Effector CD4-positive, alpha-beta T cell (primary cell): Measurements from ENCODE around the gene CTNNA2.
"Not testable (repeated sequence)": the region's sequence is repeated elsewhere in the genome, so short reads cannot be mapped to it uniquely, and the experiment has no call there.

ENCODE experiments used
- DNase-seq: peaks from one replicate; pipeline ENCODE4 v3.0.0-alpha.2; 2020

Gene CTNNA2

DNA sequence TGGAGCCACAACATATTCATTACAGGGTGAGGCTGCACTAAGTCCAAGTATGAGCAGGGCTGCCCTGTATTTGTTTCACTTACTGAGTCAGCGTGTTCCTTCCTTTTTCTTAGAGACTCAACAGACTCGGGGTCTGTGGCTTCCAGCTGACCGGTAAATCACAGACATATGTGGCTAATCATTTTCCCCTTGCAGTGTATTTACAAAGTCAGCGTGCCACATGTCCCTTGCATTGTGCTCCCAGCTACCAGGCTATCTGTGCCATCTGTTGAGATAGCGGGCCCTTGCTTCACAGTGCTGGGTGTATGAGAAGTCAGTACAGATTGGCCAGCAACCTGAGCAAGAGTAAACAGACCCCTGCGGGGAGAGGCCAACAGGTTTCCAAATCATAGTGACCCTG lies 537.4 kb downstream of the CTNNA2 start:
- DNase-seq = no peak

DNA sequence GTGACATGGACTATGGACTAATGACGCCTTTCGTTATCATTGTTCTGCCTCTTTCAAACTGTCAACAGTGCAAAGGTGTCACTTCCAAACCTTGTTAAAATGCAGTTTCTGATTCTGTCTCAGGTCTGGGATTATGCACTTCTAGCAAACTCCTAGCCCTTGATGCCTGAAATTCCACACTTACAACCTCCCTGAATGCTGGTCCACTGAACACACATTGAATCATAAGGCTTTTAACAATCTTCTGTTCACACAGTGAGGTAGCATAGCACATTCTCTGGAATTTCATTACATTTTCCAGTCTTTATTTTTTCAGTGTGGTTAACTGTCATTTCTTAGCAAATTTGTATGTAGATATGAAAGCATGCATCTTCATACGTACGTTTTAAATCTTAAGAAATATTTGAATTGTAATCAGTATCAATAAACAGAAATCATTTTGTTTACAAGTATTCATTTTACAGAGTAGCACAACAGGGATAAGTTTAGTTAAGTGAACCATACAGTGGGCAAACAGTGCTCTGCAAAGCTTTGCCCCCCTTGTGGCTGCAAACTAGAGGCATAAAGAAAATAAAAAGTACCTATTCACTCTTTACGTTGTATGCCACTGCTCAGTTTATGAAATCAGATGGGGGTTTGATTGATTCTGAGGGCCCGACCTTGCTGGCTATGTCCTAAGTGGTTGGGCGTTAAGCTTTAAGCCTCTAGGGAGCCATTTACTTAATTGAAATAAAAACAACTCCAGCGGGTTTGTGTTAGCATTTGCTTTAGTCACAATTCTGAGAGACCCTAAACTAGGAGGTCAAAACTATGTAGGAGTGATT lies 540.9 kb downstream of the CTNNA2 start:
- DNase-seq = no peak

- no peak for DNase-seq
Measured at GRCh38 chr2:80054346-80054675, 541.5 kb downstream of the CTNNA2 start.

DNA sequence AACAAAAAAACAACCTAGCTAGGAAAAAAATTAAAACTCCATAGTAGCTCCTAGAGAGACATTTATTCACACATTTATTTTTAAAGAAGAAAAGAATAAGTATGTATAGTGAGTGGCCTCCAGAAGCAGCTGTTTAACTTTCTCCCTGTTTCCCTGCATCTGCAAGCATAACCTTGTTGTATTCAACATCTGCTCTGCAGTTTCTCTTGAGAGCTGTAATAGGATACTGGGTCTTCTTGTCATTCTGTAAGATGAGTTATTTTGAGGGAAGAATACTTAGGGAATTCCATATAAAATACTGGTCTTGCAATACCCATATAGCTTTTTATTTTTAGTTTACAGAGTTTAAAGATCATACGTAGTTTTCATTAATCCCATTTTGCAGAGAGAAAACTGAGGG lies 545.1 kb downstream of the CTNNA2 start:
- no peak for DNase-seq

- DNase-seq = no peak
Measured at GRCh38 chr2:80058562-80058961, 545.7 kb downstream of the CTNNA2 start.

DNA sequence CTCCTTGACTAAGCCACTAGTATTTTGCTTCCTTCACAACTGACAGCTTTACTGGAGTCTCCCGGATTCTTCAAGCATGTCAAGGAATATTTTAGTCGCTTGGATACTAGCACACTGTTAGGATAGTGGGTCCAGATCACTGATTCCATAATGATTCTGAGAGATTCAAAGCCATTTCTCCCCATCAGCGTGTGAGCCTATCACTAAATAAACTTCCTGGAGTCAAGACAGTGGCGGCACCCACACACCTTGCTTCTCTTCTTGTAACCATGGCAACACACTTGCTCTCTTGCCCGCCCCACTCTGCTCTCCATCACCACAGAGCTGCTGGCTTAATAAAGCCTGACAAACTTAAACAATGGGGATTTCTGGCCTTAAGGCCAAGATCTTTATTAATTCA lies 546.6 kb downstream of the CTNNA2 start:
- DNase-seq = no peak

DNA sequence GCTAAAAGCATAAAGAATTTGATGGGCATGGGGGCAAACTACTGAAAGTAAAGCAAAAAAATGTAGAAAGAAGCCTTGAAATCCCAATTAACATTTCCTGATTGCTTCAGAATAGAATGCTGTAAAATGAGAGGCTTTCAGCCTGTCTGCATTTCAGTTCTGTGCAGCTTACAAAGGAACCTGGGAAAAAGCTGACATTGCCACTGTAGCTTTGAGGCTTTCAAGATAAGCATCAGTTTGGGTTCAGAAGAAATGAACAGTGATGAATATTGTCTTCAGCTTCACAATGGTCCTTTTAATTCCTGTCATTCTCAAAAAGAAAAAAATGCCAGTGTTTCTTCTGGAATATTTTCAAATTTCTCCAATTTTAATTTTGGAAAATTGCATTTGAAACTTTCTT lies 549.0 kb downstream of the CTNNA2 start:
- DNase-seq = no peak

DNA sequence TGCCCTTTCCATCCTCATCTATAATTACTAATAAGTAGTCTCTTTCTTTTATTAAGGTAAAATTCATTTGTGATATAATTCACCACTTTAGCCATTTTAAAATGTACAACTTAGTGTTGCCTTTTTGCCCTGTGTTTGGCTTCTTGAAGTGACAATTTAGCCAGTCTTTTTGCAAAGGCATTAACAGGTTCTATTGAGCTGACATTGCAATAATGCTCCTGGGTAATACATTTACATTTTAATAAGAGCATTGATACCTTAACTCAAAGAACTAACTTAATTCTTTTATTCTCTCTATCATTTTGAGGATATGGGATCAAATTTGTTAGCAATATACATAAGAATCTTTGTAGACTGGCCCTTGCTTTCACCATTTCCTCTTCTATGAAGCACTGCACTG lies 549.4 kb downstream of the CTNNA2 start:
- DNase-seq = no peak

GRCh38 chr2:80068038-80068731 lies 555.3 kb downstream of the CTNNA2 start:
- no peak for DNase-seq

DNA sequence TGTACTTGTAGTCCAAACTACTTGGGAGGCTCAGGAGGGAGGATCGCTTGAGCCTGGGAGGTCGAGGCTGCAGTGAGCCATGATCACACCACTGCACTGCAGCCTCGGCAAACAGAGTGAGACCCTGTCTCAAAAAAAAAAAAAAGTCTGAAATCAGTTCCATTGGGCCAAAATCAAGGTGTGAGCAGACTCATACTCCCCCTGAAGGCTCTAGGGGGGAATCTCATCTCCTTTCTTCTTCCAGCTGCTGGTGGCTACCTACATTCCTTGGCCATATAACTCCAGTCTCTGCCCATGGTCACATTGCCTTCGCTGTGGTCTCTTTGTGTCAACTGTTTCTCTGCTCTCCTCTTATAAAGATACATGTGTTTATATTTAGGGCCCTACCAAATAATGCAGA lies 557.7 kb downstream of the CTNNA2 start:
- DNase-seq = no peak

GRCh38 chr2:80071941-80072340 lies 559.1 kb downstream of the CTNNA2 start:
- DNase-seq = no peak

DNA sequence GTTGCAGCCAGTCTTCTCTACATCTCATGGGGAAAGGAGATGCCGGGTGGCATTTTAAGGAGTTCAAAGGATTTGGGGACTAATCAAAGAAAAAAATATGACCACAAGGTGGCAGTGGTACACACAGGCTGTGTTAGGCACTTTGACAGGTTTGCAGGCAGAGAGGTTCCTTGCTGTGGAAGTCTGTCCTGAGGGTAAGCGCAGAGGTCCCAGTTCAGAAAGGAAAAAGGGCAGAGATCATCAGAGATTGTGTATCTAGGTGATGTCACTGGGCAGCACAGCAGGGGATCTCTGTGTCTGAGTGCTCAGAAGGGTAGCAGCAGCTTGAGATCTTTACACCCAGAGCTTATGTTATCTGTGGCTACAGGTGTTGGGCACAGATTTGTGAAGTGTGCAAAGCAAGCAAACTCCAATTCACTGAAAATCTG lies 560.3 kb downstream of the CTNNA2 start:
- no peak for DNase-seq

DNA sequence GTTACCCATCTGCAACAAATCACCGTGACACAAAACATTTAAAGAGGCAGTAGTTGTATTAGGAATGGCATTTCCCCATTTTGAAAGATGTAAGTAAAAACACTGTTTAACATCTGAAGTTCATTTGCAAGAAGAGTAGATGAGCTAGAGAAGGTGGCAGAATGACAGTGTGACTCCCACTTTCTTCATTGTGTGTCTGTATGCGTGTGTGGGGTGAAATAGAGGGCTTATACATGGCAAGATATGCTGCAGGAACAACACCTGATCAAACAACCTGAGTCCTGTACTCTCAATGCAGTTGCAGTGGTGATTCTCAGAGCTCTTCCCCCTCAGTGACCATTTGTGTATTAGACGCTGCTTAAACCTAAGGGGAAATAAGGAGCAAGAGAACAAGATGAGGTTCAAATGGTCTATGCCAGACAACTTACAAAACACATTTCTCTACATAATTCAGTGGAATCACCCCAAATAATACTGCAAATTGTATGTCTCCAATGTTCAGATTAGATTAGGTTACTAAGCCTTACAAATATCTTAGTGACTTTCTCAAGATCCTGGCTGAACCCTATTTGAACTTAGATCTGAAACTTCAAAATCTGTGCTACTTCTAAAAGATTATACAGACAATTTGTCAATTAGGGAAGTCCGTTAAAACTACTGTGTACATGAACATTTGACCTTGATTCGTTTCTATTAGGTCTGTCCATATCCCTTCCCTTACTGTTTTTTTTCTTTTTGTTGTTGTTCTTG lies 561.6 kb downstream of the CTNNA2 start:
- no peak for DNase-seq

DNA sequence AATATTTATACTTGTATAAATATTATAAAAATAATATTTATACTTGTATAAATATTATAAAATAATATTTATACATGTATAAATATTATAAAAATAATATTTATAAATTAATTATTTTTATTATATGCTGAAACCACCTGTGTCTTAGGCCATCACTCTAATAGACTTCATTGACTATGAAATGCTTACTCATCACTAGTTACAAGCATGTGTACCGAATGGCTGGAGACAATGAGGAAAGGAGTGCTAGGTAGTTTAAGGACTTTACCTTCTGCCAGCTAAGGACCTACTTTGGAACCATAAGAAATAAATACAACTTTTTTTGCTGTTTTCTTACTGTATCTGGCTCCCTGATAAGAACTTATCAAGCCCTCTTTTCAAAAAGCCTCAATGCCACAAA lies 562.9 kb downstream of the CTNNA2 start:
- no peak for DNase-seq

DNA sequence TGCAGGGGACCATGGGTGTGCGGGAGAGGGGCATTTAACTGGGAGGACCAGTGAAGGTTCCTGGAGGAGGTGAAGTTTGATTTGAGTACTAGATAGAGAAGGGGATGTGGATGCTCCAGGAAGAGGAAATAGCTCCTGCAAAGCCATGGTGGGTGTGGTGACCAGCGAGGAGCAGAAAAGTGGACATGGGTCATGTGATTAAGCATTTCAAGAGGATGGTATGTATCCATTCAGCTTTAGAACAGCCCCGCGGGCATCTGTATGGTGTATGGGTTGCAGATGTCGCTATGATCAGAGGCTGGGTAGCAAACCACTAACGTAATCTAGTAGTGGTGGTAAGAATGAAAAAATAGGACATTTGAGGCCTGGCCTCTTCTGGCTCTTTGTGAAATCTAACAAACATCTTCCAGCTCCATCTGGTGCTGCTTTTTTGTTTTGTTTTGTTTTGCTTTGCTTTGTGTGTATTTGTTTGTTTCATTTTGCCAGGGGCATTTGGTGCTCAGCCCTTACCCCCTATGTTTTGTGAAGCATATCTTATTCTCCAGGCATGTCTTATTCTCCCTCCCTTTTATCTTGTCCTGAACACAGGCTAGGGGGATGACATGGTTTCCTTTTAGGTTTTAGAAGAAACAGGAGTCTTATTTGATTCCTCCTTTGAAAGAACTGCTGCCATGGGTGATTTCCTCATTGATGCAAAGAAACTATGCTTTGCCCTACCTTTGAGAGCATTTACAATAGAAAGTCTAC lies 565.6 kb downstream of the CTNNA2 start:
- no peak for DNase-seq

DNA sequence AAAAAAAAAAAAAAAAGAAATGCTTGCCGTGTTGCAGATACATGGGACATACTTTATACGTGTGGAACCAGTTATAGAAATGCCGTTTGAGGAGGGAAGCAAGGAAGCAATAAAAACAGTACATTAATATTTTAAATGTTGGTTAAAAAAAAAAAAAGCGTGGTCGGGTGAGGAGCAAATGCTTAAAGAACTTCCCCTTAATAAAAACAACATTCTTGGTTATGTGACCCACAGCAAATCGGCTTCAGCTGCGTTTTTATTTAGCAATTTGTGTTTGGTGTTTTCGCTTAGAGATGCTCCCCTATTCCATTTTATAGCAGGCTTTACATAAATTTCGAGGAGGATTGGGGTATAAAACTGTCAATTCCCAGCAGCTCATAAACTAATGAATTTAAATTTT lies 568.1 kb downstream of the CTNNA2 start:
- DNase-seq = no peak

DNA sequence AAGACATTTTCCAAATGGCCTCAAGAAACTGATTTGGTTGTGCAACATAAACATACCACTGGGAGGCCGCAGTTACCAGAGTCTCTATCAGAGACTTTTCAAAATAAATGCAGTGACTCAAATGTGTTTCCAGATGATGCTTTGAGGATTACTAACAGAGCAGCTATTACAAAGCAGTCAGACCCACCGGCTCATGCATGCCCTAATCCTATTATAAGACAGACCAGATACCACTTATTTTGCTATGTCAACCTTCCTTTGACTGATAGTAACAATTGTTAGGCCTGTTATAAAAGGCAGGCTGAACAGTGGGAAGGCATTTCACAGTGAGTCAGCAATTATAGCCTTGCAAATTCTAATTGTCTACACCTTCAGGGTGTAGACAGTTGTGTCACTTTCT lies 574.0 kb downstream of the CTNNA2 start:
- DNase-seq = no peak

- DNase-seq = no peak
Measured at GRCh38 chr2:80091237-80091636, 578.4 kb downstream of the CTNNA2 start.

DNA sequence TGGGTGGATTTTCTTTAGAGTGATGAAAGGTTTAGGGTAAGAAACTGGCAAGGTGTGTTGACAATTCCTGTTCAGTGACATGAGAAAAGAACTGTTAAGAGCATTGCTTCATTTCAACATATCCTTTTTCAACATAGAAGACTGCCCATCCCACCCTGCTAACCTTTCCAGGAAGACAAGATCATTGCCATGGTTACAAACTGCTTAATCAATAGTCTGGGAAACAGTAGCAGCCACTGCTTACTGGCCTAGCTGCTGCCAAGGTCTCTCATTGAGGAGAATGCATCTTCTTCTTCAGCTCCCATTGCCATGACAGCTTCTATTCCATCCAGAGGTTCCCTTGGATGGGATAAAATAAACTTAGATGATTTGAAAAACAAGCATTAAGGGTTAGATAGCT lies 579.6 kb downstream of the CTNNA2 start:
- no peak for DNase-seq

- not testable (repeated sequence) for DNase-seq
Measured at GRCh38 chr2:80098503-80098902, 585.7 kb downstream of the CTNNA2 start.

- DNase-seq = no peak
Measured at GRCh38 chr2:80102026-80102425, 589.2 kb downstream of the CTNNA2 start.

DNA sequence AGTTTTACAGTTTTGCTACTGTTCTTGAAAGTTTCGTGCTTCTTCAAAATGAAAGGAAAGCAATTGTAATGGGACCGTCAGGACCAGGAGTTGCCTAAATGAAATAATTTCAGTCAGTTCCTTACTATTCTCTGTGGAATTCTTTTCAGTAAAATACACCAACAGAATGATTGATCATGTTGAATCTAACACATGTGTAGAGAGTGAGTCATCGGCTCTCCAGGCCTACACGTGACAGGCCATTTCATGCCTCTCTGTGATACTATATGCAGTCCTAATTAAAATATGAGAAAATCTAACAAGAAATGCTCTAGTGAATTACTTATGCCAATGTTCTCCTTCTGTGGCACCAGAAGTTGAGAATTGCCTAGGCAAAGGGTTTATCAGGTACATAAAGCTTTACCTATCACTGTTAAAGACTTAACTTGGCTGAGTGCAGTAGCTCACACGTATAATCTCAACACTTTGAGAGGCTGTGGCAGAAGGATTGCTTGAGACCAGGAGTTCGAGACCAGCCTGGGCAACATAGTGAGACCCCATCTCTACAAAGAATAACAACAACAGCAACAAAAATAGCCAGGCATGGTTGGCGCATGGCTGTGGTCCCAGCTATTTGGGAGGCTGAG lies 592.3 kb downstream of the CTNNA2 start:
- DNase-seq = no peak

GRCh38 chr2:80111185-80111584 lies 598.3 kb downstream of the CTNNA2 start:
- DNase-seq = no peak
